ENCODE results near the gene P2RY11. TPM values are rescaled to one million over a fixed set of nuclear protein-coding genes. Genes with fewer than 3 reads are reported as not detected.

Gene P2RY11
- total RNA-seq, 4 donors from 2014 or later: 2.4 to 16.8 (median 5.7) TPM; not detected in 1

- TF ChIP-seq CTCF (IDR thresholded peaks at IDR 0.05; ENCODE audit: low read depth): no peak
These were observed 6.6 kb upstream of the P2RY11 start for GRCh38 chr19:10104665-10105508.

- TF ChIP-seq CTCF (IDR thresholded peaks at IDR 0.05; ENCODE audit: low read depth): no peak
These were observed 5.9 kb upstream of the P2RY11 start for GRCh38 chr19:10105509-10106099.

GRCh38 chr19:10106100-10106936 lies 5.2 kb upstream of the P2RY11 start, which contains the start of gene PPAN:
Gene PPAN, plus strand, starts transcription at chr19:10106362. Its CDS starts 33 bp downstream, at chr19:10106395.
- TF ChIP-seq CTCF (IDR thresholded peaks at IDR 0.05; ENCODE audit: low read depth): no peak

GRCh38 chr19:10107254-10107653 lies 4.2 kb upstream of the P2RY11 start:
- no peak for TF ChIP-seq CTCF (IDR thresholded peaks at IDR 0.05; ENCODE audit: low read depth)

- no peak for TF ChIP-seq CTCF (IDR thresholded peaks at IDR 0.05; ENCODE audit: low read depth)
These were observed 3.6 kb upstream of the P2RY11 start for GRCh38 chr19:10107817-10108367.

GRCh38 chr19:10109528-10109927 lies 2.0 kb upstream of the P2RY11 start:
- no peak for TF ChIP-seq CTCF (IDR thresholded peaks at IDR 0.05; ENCODE audit: low read depth)
